Measurements from ENCODE around the gene MRPL10.

MRPL10 gene

DNA sequence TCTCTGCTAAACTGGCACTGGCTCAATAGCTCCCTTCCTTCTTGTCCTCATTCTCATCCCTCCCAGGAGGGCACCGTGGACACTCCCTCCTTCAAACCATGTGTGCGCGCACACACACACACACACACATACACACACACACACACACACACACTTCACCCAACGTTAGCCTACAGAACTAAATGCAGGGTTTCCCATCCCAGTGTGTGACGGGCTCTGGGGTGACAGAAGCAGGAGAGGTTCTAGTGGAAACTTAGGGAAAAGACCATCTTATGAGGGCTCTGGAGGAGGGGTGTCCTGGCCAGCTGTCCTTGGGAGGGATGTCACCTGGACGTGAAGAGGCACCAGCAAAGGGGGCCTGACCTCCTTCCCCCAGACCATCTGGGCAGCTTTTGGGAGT, 29.4 kb downstream of the MRPL10 start:
- no peaks in the 10 kb centered on the region for H3K4me1 ChIP-seq (ENCODE audit: insufficient read depth, insufficient read length)
- H3K27me3 ChIP-seq (ENCODE audit: insufficient read depth, insufficient read length) = peaks cover 2% of the 10 kb centered on the region
- no peak overlapping the region for H3K4me3 ChIP-seq (ENCODE audit: insufficient read length, low read depth)
- no peaks in the 10 kb centered on the region for H3K9me3 ChIP-seq (ENCODE audit: insufficient read depth, low read length)
- no peak for DNase-seq (ENCODE audit: low read depth, low spot score)
- TF ChIP-seq ZNF274 (IDR thresholded peaks at IDR 0.05; ENCODE audit: low read depth, low read length) (no peak), YY1 (IDR thresholded peaks at IDR 0.05; ENCODE audit: insufficient read depth, insufficient read length) (no peak), SUZ12 (IDR thresholded peaks at IDR 0.05; ENCODE audit: extremely low read depth, insufficient read depth, insufficient read length) (no peak)
- no peak overlapping the region for H3K9ac ChIP-seq (ENCODE audit: insufficient read length, low read depth)
- H3K36me3 ChIP-seq (ENCODE audit: insufficient read depth, insufficient read length, low read length) = peaks cover 8% of the 10 kb centered on the region

DNA sequence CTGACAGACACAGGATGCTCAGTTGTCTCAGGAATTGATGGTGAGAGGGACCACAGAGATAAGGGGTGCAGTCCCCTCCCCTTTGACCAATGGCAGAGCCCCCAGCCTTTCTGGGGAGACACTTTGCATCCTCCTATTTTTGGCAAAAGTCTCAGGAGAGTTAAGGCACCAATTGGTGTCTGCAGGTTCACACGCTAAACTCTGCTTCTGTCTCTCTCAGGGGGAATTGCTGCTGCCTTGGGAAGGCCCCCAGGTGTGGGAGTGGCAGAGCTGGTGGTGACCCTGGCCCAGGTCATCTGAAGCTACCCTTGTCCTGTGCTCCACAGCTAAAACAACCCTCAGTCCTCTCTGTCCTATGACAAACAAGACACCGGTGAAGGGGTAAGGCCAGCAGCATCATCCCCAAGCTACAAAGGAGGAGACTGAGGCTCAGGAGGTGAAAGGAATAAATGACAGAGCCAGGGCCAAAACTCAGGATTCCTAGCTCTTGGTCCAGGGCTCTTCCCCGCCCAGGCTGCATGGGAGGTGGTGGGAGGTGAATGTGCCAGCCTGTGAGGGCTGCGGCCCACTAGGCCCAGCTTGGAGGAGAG, 30.1 kb downstream of the MRPL10 start:
- Histone ChIP-seq H3K36me3 (ENCODE audit: insufficient read depth, insufficient read length, low read length) (peaks cover 4% of the 10 kb centered on the region), H3K9me3 (ENCODE audit: insufficient read depth, low read length) (no peaks in the 10 kb centered on the region), H3K9ac (ENCODE audit: insufficient read length, low read depth) (no peak overlapping the region), H3K4me3 (ENCODE audit: insufficient read length, low read depth) (no peak overlapping the region), H3K4me1 (ENCODE audit: insufficient read depth, insufficient read length) (no peaks in the 10 kb centered on the region), H3K27me3 (ENCODE audit: insufficient read depth, insufficient read length) (peaks cover 2% of the 10 kb centered on the region)
- no peak for DNase-seq (ENCODE audit: low read depth, low spot score)
- TF ChIP-seq ZNF274 (IDR thresholded peaks at IDR 0.05; ENCODE audit: low read depth, low read length) (no peak), YY1 (IDR thresholded peaks at IDR 0.05; ENCODE audit: insufficient read depth, insufficient read length) (no peak), SUZ12 (IDR thresholded peaks at IDR 0.05; ENCODE audit: extremely low read depth, insufficient read depth, insufficient read length) (no peak)

DNA sequence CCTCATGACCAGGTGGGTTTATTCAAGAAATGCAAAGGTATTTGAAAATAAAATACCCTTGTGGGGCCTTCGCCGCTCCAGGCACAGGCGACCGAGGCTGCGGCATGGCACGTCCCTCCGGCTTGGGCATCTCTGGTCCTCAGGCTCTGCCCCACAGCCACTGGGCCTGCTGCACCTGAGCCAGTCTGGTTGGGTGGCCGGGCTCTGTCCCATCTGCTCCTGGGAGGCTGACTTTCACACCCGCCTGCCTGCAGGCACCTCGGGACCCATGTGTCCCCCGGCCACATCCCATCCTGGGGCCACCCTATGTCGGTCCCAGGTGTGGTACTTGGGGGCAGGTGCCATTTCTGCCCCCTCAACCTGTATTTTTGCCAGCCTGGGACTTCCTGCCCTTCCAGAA, 30.7 kb downstream of the MRPL10 start:
- H3K4me3 ChIP-seq (ENCODE audit: insufficient read length, low read depth) = no peak overlapping the region
- peaks cover 3% of the 10 kb centered on the region for H3K27me3 ChIP-seq (ENCODE audit: insufficient read depth, insufficient read length)
- no peaks in the 10 kb centered on the region for H3K4me1 ChIP-seq (ENCODE audit: insufficient read depth, insufficient read length)
- DNase-seq (ENCODE audit: low read depth, low spot score) = no peak
- H3K9me3 ChIP-seq (ENCODE audit: insufficient read depth, low read length) = no peaks in the 10 kb centered on the region
- H3K9ac ChIP-seq (ENCODE audit: insufficient read length, low read depth) = no peak overlapping the region
- no peaks in the 10 kb centered on the region for H3K36me3 ChIP-seq (ENCODE audit: insufficient read depth, insufficient read length, low read length)
- no peak for TF ChIP-seq YY1 (IDR thresholded peaks at IDR 0.05; ENCODE audit: insufficient read depth, insufficient read length)
- no peak for TF ChIP-seq SUZ12 (IDR thresholded peaks at IDR 0.05; ENCODE audit: extremely low read depth, insufficient read depth, insufficient read length)
- TF ChIP-seq ZNF274 (IDR thresholded peaks at IDR 0.05; ENCODE audit: low read depth, low read length) = no peak

DNA sequence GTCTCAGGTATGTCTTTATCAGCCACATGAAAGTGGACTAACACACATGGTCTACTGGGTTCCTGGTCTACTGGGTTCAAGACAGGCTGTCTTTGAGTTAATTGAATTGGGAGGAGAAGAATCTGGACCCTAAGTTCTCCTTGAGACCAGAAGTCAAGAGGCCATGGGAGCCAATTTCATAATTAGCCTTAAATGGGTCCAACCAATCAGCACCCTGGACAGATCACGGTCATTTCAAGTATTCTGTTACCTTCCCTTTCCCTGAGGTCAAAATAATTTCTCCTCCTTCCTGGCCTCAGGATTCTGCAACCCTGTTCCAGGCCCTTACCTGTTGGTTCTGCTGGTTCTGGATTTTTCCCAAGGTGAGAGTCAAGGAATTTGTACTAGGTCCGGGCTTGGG, 33.5 kb downstream of the MRPL10 start:
- H3K9me3 ChIP-seq (ENCODE audit: insufficient read depth, low read length) = no peaks in the 10 kb centered on the region
- H3K4me3 ChIP-seq (ENCODE audit: insufficient read length, low read depth) = no peak overlapping the region
- H3K36me3 ChIP-seq (ENCODE audit: insufficient read depth, insufficient read length, low read length) = no peaks in the 10 kb centered on the region
- no peak overlapping the region for H3K9ac ChIP-seq (ENCODE audit: insufficient read length, low read depth)
- H3K4me1 ChIP-seq (ENCODE audit: insufficient read depth, insufficient read length) = no peaks in the 10 kb centered on the region
- TF ChIP-seq YY1 (IDR thresholded peaks at IDR 0.05; ENCODE audit: insufficient read depth, insufficient read length) (no peak), ZNF274 (IDR thresholded peaks at IDR 0.05; ENCODE audit: low read depth, low read length) (no peak), SUZ12 (IDR thresholded peaks at IDR 0.05; ENCODE audit: extremely low read depth, insufficient read depth, insufficient read length) (no peak)
- H3K27me3 ChIP-seq (ENCODE audit: insufficient read depth, insufficient read length) = peaks cover 30% of the 10 kb centered on the region
- no peak for DNase-seq (ENCODE audit: low read depth, low spot score)

DNA sequence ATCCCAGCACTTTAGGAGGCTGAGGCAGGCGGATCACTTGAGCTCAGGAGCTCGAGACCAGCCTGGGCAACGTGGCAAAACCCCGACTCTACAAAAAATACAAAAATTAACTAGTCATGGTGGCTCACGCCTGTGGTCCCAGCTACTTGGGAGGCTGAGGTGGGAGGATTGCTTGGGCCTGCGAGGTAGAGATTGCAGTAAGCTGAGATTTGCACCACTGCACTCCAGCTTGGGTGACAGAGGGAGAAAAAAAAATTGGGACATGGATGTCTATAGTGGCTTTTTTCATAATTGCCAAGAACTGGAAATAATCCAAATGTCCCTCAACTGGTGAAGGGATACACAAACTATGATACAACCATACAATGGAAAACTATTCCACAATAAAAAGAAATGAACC, 38.4 kb downstream of the MRPL10 start:
- Histone ChIP-seq H3K4me1 (ENCODE audit: insufficient read depth, insufficient read length) (no peaks in the 10 kb centered on the region), H3K4me3 (ENCODE audit: insufficient read length, low read depth) (no peak overlapping the region), H3K9ac (ENCODE audit: insufficient read length, low read depth) (no peak overlapping the region), H3K27me3 (ENCODE audit: insufficient read depth, insufficient read length) (peaks cover 71% of the 10 kb centered on the region), H3K9me3 (ENCODE audit: insufficient read depth, low read length) (no peaks in the 10 kb centered on the region), H3K36me3 (ENCODE audit: insufficient read depth, insufficient read length, low read length) (no peaks in the 10 kb centered on the region)
- TF ChIP-seq SUZ12 (IDR thresholded peaks at IDR 0.05; ENCODE audit: extremely low read depth, insufficient read depth, insufficient read length) = no peak
- no peak for TF ChIP-seq YY1 (IDR thresholded peaks at IDR 0.05; ENCODE audit: insufficient read depth, insufficient read length)
- no peak for TF ChIP-seq ZNF274 (IDR thresholded peaks at IDR 0.05; ENCODE audit: low read depth, low read length)
- no peak for DNase-seq (ENCODE audit: low read depth, low spot score)

DNA sequence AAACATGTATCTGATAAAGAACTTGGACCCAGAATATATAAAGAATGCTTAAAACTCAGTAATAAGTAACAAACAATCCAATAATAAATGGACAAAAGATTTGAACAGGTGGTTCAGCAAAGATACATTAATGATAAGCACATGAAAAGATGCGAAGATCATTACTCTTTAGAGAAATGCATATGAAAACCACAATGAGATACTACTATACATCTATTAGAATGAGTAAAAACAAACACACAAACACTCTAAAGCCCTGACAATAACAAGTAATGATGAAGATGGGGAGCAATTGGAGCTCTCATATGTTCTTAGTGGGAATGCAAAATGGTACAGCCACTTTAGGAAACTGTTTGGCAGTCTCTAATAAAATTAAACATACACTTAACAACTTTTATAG, 38.9 kb downstream of the MRPL10 start:
- H3K4me1 ChIP-seq (ENCODE audit: insufficient read depth, insufficient read length) = no peaks in the 10 kb centered on the region
- H3K36me3 ChIP-seq (ENCODE audit: insufficient read depth, insufficient read length, low read length) = no peaks in the 10 kb centered on the region
- no peak for DNase-seq (ENCODE audit: low read depth, low spot score)
- no peak overlapping the region for H3K4me3 ChIP-seq (ENCODE audit: insufficient read length, low read depth)
- peaks cover 71% of the 10 kb centered on the region for H3K27me3 ChIP-seq (ENCODE audit: insufficient read depth, insufficient read length)
- H3K9me3 ChIP-seq (ENCODE audit: insufficient read depth, low read length) = no peaks in the 10 kb centered on the region
- H3K9ac ChIP-seq (ENCODE audit: insufficient read length, low read depth) = no peak overlapping the region
- TF ChIP-seq SUZ12 (IDR thresholded peaks at IDR 0.05; ENCODE audit: extremely low read depth, insufficient read depth, insufficient read length) (no peak), YY1 (IDR thresholded peaks at IDR 0.05; ENCODE audit: insufficient read depth, insufficient read length) (no peak), ZNF274 (IDR thresholded peaks at IDR 0.05; ENCODE audit: low read depth, low read length) (no peak)

DNA sequence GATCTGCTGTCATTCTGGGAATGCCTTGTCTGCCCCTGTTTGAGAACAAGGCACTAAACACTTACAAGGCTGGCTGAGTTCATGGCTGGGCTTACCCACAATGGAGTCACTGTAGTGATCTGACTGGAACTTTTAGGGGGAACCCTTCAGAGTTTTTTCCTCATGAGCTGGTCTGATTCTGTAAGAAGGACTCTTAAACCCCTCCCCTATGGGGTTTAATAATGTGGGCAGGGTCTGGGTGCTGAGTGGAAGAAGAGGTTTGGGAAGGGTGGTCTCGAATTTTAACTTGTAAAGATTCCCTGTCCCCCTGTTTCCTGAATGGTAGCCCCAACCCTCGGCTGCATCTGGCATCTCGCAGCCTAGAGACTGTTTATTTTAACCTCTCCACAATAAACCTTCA, 40.3 kb downstream of the MRPL10 start:
- Histone ChIP-seq H3K4me1 (ENCODE audit: insufficient read depth, insufficient read length) (no peaks in the 10 kb centered on the region), H3K4me3 (ENCODE audit: insufficient read length, low read depth) (no peak overlapping the region), H3K9ac (ENCODE audit: insufficient read length, low read depth) (no peak overlapping the region), H3K36me3 (ENCODE audit: insufficient read depth, insufficient read length, low read length) (no peaks in the 10 kb centered on the region), H3K27me3 (ENCODE audit: insufficient read depth, insufficient read length) (peaks cover 71% of the 10 kb centered on the region), H3K9me3 (ENCODE audit: insufficient read depth, low read length) (no peaks in the 10 kb centered on the region)
- no peak for DNase-seq (ENCODE audit: low read depth, low spot score)
- no peak for TF ChIP-seq SUZ12 (IDR thresholded peaks at IDR 0.05; ENCODE audit: extremely low read depth, insufficient read depth, insufficient read length)
- no peak for TF ChIP-seq YY1 (IDR thresholded peaks at IDR 0.05; ENCODE audit: insufficient read depth, insufficient read length)
- no peak for TF ChIP-seq ZNF274 (IDR thresholded peaks at IDR 0.05; ENCODE audit: low read depth, low read length)
